Stimulated activated CD4-positive, alpha-beta T cell treated with anti-CD3 and anti-CD28 coated beads, Interleukin-4, amount 100 ng/mL, for 24 hours (primary cell): ENCODE results near the gene CCDC200.
"Not testable (repeated sequence)": the region's sequence is repeated elsewhere in the genome, so short reads cannot be mapped to it uniquely, and the experiment has no call there.

Experiments
- DNase-seq: peaks from one replicate; pipeline ENCODE4 v3.0.0-alpha.2; 2020

Gene CCDC200

GRCh38 chr17:43215341-43215740, 13.1 kb downstream of the CCDC200 start:
- DNase-seq: no peak

- DNase-seq: no peak
Observed at GRCh38 chr17:43213545-43213944, 14.9 kb downstream of the CCDC200 start.

- no peak for DNase-seq
Observed at GRCh38 chr17:43212641-43213490, 15.6 kb downstream of the CCDC200 start.

GRCh38 chr17:43211480-43212402, 16.7 kb downstream of the CCDC200 start, which contains the start of gene TMEM106A:
Gene TMEM106A (plus strand): TSS chr17:43211875. CDS start chr17:43213042, 1,167 bp downstream.
- DNase-seq: peak; percentile 76

GRCh38 chr17:43211123-43211479, 17.3 kb downstream of the CCDC200 start:
- DNase-seq: no peak

- no peak for DNase-seq
Observed at GRCh38 chr17:43210576-43210975, 17.8 kb downstream of the CCDC200 start.

GRCh38 chr17:43203013-43203412, 25.4 kb downstream of the CCDC200 start:
- DNase-seq: not testable (repeated sequence)

GRCh38 chr17:43200127-43200526, 28.3 kb downstream of the CCDC200 start:
- no peak for DNase-seq

GRCh38 chr17:43199633-43200032, 28.8 kb downstream of the CCDC200 start:
- DNase-seq: no peak

- DNase-seq: no peak
Observed at GRCh38 chr17:43193251-43193650, 35.2 kb downstream of the CCDC200 start.

- DNase-seq: not testable (repeated sequence)
Observed at GRCh38 chr17:43186656-43187055, 41.8 kb downstream of the CCDC200 start.

GRCh38 chr17:43183921-43184320, 44.5 kb downstream of the CCDC200 start:
- DNase-seq: no peak

- DNase-seq: no peak
Observed at GRCh38 chr17:43176119-43176570, 52.3 kb downstream of the CCDC200 start.

GRCh38 chr17:43175213-43176118, 53.0 kb downstream of the CCDC200 start:
- no peak for DNase-seq

- peak; percentile 6 for DNase-seq
Observed at GRCh38 chr17:43171586-43172487, 56.6 kb downstream of the CCDC200 start.
